Testis (tissue), 2 donors: ENCODE data around the gene GSG1L.

Source experiments
- POLR2A ChIP-seq: fragments of 450-650 bp; IDR thresholded peaks from one replicate; pipeline ENCODE4 v1.6.1; 2017; ENCODE audit warnings: antibody characterized with exemption, mild to moderate bottlenecking, moderate library complexity
- TF ChIP-seq, protein P1 (sequence below), 3 experiments: fragments of 450-650 bp in 2 of 3; fragments of 200-600 bp in 1 of 3; sonication (generic) in 1 of 3; IDR thresholded peaks; one replicate each; pipeline ENCODE4 v1.5.1; 2016 to 2019; ENCODE audit warnings: antibody characterized with exemption in 3 of 3, mild to moderate bottlenecking in 2 of 3, moderate library complexity in 1 of 3

DNA sequence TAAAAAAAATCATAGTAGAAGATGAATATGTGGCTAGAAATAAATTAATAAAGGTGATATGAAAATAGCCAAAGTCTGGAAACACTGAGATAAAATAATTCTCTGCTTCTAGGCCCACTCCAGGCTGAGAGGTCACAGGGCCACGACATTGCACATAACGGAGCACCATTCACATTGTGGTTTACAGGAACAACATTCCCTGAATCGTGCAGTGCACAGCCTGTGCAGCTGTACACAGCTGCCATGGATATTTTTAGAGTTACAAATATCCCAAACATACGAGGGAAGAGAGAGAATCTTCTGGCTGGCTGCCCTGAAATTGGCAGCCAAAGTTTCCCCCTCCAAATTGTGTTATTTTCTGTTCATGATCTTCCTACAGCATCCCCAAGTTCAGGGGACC, 68.8 kb downstream of the GSG1L start:
- TF ChIP-seq, protein P1, sequence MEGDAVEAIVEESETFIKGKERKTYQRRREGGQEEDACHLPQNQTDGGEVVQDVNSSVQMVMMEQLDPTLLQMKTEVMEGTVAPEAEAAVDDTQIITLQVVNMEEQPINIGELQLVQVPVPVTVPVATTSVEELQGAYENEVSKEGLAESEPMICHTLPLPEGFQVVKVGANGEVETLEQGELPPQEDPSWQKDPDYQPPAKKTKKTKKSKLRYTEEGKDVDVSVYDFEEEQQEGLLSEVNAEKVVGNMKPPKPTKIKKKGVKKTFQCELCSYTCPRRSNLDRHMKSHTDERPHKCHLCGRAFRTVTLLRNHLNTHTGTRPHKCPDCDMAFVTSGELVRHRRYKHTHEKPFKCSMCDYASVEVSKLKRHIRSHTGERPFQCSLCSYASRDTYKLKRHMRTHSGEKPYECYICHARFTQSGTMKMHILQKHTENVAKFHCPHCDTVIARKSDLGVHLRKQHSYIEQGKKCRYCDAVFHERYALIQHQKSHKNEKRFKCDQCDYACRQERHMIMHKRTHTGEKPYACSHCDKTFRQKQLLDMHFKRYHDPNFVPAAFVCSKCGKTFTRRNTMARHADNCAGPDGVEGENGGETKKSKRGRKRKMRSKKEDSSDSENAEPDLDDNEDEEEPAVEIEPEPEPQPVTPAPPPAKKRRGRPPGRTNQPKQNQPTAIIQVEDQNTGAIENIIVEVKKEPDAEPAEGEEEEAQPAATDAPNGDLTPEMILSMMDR (IDR thresholded peaks at IDR 0.05) = no peak
- no peak for TF ChIP-seq POLR2A
